B cell (primary cell): ENCODE data around the gene CCDC93. TPM values are rescaled to one million over a fixed set of nuclear protein-coding genes. Genes with fewer than 3 reads are reported as not detected.

Experiments
- ATAC-seq: fragments of 200-7000 bp; cut with Tn5 transposase; one replicate; pipeline ENCODE4 v1.10.0; 2021; ENCODE audit warnings: low read depth, mild to moderate bottlenecking, moderate number of reproducible peaks, moderate library complexity
- CTCF ChIA-PET: fragments of 350-600 bp; sonication (Branson Sonifier 250); formaldehyde crosslinking; loops from one replicate; lab custom pipeline; 2021; ENCODE audit warnings: antibody characterized with exemption, inconsistent platforms; lab: Charles Lee
- POLR2A ChIA-PET: fragments of 350-600 bp; sonication (Branson Sonifier 250); formaldehyde crosslinking; loops from one replicate; lab custom pipeline; 2021; ENCODE audit warnings: antibody characterized with exemption; lab: Charles Lee
- DNase-seq: peaks from one replicate; pipeline ENCODE4 v3.0.0; 2013
- H2AFZ ChIP-seq: 2 replicates; pipeline ENCODE4 v1.6.1; 2012; ENCODE audit warnings: mild to moderate bottlenecking, low read depth, low read length; ENCODE audit not compliant: insufficient read depth, poor library complexity, severe bottlenecking
- H3K27ac ChIP-seq, 2 donors: 1 replicate in 1 of 2; 2 replicates in 1 of 2; pipeline ENCODE4 v1.5.1; 2012 to 2013; ENCODE audit warnings: low read length in 2 of 2, mild to moderate bottlenecking in 2 of 2, moderate library complexity in 1 of 2
- H3K27me3 ChIP-seq, 4 experiments: fragments of 200-600 bp in 1 of 4; sonication (generic) in 1 of 4; replicated peaks in 1 of 4; 1 replicate in 2 of 4; 2 replicates in 2 of 4; pipeline versions ENCODE4 v1.6.1 to v1.7.0; 2013 to 2016; ENCODE audit warnings: low read length in 3 of 4, mild to moderate bottlenecking in 2 of 4, mixed read lengths in 1 of 4, moderate library complexity in 1 of 4; ENCODE audit not compliant: insufficient read depth in 4 of 4, control insufficient read depth in 3 of 4; ENCODE audit errors: control extremely low read depth in 1 of 4
- H3K36me3 ChIP-seq, 2 experiments: replicated peaks in 1 of 2; 1 replicate in 1 of 2; 2 replicates in 1 of 2; pipeline versions ENCODE4 v1.6.1 to v1.7.1; 2013; ENCODE audit warnings: low read length in 1 of 2; ENCODE audit not compliant: insufficient read depth in 2 of 2, control insufficient read depth in 1 of 2; ENCODE audit errors: control extremely low read depth in 1 of 2, extremely low read depth in 1 of 2
- H3K4me1 ChIP-seq, 2 donors: fragments of 200-600 bp in 1 of 2; sonication (generic) in 1 of 2; 1 replicate in 1 of 2; 2 replicates in 1 of 2; pipeline versions ENCODE4 v1.5.1 to v1.6.1; 2013 to 2017; ENCODE audit warnings: low read length in 2 of 2; ENCODE audit not compliant: control insufficient read depth in 2 of 2, insufficient read depth in 2 of 2
- H3K4me2 ChIP-seq: replicated peaks from 2 replicates; pipeline ENCODE3; 2012; ENCODE audit warnings: mild to moderate bottlenecking, low read depth, low read length; ENCODE audit not compliant: poor library complexity, severe bottlenecking
- H3K4me3 ChIP-seq, 5 experiments: fragments of 200-600 bp in 1 of 5; sonication (generic) in 1 of 5; 1 replicate in 3 of 5; 2 replicates in 2 of 5; pipeline versions ENCODE4 v1.5.1 to v1.7.0; 2011 to 2016; ENCODE audit warnings: low read length in 4 of 5, mild to moderate bottlenecking in 4 of 5, low read depth in 2 of 5, control low read depth in 1 of 5, moderate library complexity in 1 of 5; ENCODE audit not compliant: insufficient read depth in 1 of 5; ENCODE audit errors: control extremely low read depth in 1 of 5, extremely low read depth in 1 of 5
- H3K79me2 ChIP-seq: fragments of 200-600 bp; sonication (generic); one replicate; pipeline ENCODE4 v1.6.0; 2016; ENCODE audit warnings: low read length; ENCODE audit not compliant: control insufficient read depth, insufficient read depth
- H3K9ac ChIP-seq: fragments of 200-600 bp; sonication (generic); 2 replicates; pipeline ENCODE4 v1.6.1; 2017; ENCODE audit warnings: mild to moderate bottlenecking, low read length, moderate library complexity
- H3K9me3 ChIP-seq, 3 donors: one replicate each; pipeline versions ENCODE4 v1.6.1 to v1.7.1; 2013; ENCODE audit warnings: low read length in 2 of 3; ENCODE audit not compliant: control insufficient read depth in 2 of 3, insufficient read depth in 1 of 3; ENCODE audit errors: control extremely low read depth in 1 of 3
- H4K20me1 ChIP-seq: 2 replicates; pipeline ENCODE4 v1.6.0; 2012; ENCODE audit warnings: mild to moderate bottlenecking, low read length; ENCODE audit not compliant: insufficient read depth, control insufficient read depth, poor library complexity, severe bottlenecking
- H3K27ac Mint-ChIP-seq: one replicate; pipeline ENCODE4 v1.8.0; 2021; ENCODE audit warnings: mixed read lengths
- H3K27me3 Mint-ChIP-seq: one replicate; pipeline ENCODE4 v1.8.0; 2021; ENCODE audit warnings: mixed read lengths
- H3K4me1 Mint-ChIP-seq: one replicate; pipeline ENCODE4 v1.8.0; 2021; ENCODE audit warnings: mixed read lengths
- H3K4me3 Mint-ChIP-seq: one replicate; pipeline ENCODE4 v1.8.0; 2021; ENCODE audit warnings: mixed read lengths
- H3K9me3 Mint-ChIP-seq: one replicate; pipeline ENCODE4 v1.8.0; 2022; ENCODE audit warnings: mixed read lengths; ENCODE audit not compliant: insufficient read depth
- EZH2 ChIP-seq: IDR thresholded peaks from 2 replicates; pipeline ENCODE4 v1.6.1; 2012; ENCODE audit warnings: borderline replicate concordance, low read depth, mild to moderate bottlenecking, moderate library complexity, low read length; ENCODE audit not compliant: insufficient read depth, poor library complexity, severe bottlenecking
- WGBS: methylation state at CpG from one replicate; pipeline ENCODE4 v1.1.5; 2013; ENCODE audit warnings: missing lambda C conversion rate; ENCODE audit not compliant: insufficient coverage; 5-methylcytosine and 5-hydroxymethylcytosine counted together
- intact Hi-C: fragments of 100-400 bp; cut with micrococcal nuclease; formaldehyde crosslinking; loops from one replicate; pipeline ENCODE4 v1.10.0; 2022
- polyA plus RNA-seq: library from polyadenylated mRNA; depleted of rRNA; stranded (reverse); fragments of >200 nt; gene quantifications from 2 replicates; pipeline ENCODE4 v1.2.3, GENCODE V29; 2012
- total RNA-seq, 2 donors: library from RNA; stranded (reverse); fragments of 120-200 nt in 1 of 2; gene quantifications; 1 replicate in 1 of 2; 2 replicates in 1 of 2; pipeline versions ENCODE4 v1.2.3 to v1.2.4, GENCODE V29; 2013 to 2022
- TF ChIP-seq, protein P1 (sequence below): fragments of 200-600 bp; IDR thresholded peaks from one replicate; pipeline ENCODE4 v1.8.0; 2022; ENCODE audit warnings: antibody characterized with exemption, mild to moderate bottlenecking

CCDC93 gene
- total and polyA plus RNA-seq, 2 donors (not counting 1 experiment from before 2014, with no cell fraction given), result 17.5 to 79.6 TPM

DNA sequence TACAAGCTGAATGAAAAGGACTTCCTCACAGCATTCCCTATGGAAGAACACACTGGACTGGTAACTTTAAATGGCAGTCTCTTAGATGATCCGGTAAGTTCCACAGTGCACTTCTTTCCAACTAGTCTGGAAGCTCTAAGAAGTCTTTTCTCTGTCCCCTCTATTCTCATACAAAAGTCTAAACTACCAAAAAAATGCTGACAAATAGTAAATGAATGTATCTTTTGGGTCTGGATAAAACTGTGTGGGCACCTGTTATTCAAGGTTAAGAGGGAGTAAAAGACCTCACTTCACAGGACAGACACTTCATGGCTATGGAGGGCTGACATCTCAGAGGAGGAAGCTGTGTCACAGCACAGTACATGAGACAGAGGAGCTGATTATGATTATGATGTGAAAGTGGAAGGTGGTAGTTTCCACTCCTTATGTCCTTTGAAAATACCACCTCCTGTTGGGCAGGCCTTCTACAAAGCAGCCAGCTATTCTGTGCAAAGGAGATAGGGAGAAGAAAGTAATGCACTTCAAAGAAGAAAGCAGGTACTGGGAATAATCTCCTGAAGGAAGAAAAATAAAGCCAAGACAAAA, 23.9 kb downstream of the CCDC93 start:
- Histone ChIP-seq H3K4me1 (no peaks in the 10 kb centered on the region), H3K4me3 (no peak overlapping the region), H3K27ac (no peak overlapping the region), H3K9me3 (no peaks in the 10 kb centered on the region), H3K36me3 (peaks cover 20 to 54% of the 10 kb centered on the region in 2 experiments), H3K79me2 (no peaks in the 10 kb centered on the region), H2AFZ (no peak overlapping the region), H3K4me2 (no peak overlapping the region), H3K9ac (no peak overlapping the region), H3K27me3 (no peaks in the 10 kb centered on the region), H4K20me1 (peaks cover under 1% of the 10 kb centered on the region)
- no peak for DNase-seq
- no peaks in the 10 kb centered on the region for H3K9me3 Mint-ChIP-seq
- POLR2A ChIA-PET, result interaction anchor here (0.6 kb wide), 1 partner anchor 10 kb away, joined by 5 read pairs; no protein-coding TSS in a partner anchor
- intact Hi-C loops, result no loop called here
- no peaks in the 10 kb centered on the region for H3K27me3 Mint-ChIP-seq
- CTCF ChIA-PET, result interaction anchor here (1.2 to 4.6 kb wide), 2 partner anchors 13 to 175 kb away, joined by 3 to 35 read pairs; partner anchors contain the start of gene DDX18
- TF ChIP-seq, protein P1, sequence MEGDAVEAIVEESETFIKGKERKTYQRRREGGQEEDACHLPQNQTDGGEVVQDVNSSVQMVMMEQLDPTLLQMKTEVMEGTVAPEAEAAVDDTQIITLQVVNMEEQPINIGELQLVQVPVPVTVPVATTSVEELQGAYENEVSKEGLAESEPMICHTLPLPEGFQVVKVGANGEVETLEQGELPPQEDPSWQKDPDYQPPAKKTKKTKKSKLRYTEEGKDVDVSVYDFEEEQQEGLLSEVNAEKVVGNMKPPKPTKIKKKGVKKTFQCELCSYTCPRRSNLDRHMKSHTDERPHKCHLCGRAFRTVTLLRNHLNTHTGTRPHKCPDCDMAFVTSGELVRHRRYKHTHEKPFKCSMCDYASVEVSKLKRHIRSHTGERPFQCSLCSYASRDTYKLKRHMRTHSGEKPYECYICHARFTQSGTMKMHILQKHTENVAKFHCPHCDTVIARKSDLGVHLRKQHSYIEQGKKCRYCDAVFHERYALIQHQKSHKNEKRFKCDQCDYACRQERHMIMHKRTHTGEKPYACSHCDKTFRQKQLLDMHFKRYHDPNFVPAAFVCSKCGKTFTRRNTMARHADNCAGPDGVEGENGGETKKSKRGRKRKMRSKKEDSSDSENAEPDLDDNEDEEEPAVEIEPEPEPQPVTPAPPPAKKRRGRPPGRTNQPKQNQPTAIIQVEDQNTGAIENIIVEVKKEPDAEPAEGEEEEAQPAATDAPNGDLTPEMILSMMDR, result no peak
- TF ChIP-seq EZH2, result no peak
- no peak overlapping the region for H3K4me3 Mint-ChIP-seq
- H3K4me1 Mint-ChIP-seq, result no peaks in the 10 kb centered on the region
- ATAC-seq, result no peak
- WGBS, result no CpG with 5 or more reads among the region's 1 CpG
- H3K27ac Mint-ChIP-seq, result no peak overlapping the region

DNA sequence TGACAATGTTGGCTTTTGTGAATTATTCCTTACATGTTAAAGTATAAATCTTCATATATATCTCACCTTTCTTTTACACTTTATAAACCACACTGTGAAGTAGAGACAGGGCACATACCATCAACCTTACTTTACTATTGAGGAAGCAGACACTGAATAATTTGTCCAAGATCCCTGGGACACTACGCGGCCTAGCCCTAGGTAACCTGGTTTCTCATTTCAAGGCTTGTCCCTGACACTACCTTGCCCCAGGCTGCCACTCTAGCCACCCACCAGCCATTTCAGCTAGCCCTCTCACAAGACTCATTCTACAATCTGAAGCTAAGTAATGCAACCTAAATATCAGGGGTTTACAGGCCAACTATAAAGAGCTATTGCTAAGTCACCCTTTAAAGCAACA, 26.7 kb downstream of the CCDC93 start:
- Histone ChIP-seq H3K79me2 (no peaks in the 10 kb centered on the region), H3K27ac (no peak overlapping the region), H3K27me3 (no peaks in the 10 kb centered on the region), H3K9me3 (no peaks in the 10 kb centered on the region), H3K4me3 (no peak overlapping the region), H4K20me1 (peaks cover 15% of the 10 kb centered on the region), H3K4me1 (no peaks in the 10 kb centered on the region), H2AFZ (no peak overlapping the region), H3K36me3 (peaks cover 20 to 62% of the 10 kb centered on the region in 2 experiments), H3K4me2 (no peak overlapping the region), H3K9ac (no peak overlapping the region)
- CTCF ChIA-PET, result interaction anchor here (0.7 to 2.4 kb wide), 3 partner anchors 16 to 1092 kb away, joined by 3 to 18 read pairs (median 6); partner anchors contain the start of gene DDX18
- ATAC-seq (no peak), DNase-seq (no peak)
- WGBS, result 100% methylated on average over 2 of the region's 2 CpGs
- intact Hi-C loops, result no loop called here
- TF ChIP-seq EZH2, result no peak
- TF ChIP-seq, protein P1, result no peak
- Mint-ChIP-seq H3K4me3 (no peak overlapping the region), H3K9me3 (no peaks in the 10 kb centered on the region), H3K27me3 (no peaks in the 10 kb centered on the region), H3K4me1 (no peaks in the 10 kb centered on the region), H3K27ac (no peak overlapping the region)
- POLR2A ChIA-PET, result no interaction called here
